Renal cortex interstitium (tissue), 11 donors: Measurements from ENCODE around the gene ARID4B. TPM values are rescaled to one million over a fixed set of nuclear protein-coding genes. Genes with fewer than 3 reads are reported as not detected.
"Not testable (repeated sequence)": the region's sequence is repeated elsewhere in the genome, so short reads cannot be mapped to it uniquely, and the experiment has no call there.

Source experiments
- DNase-seq, 11 donors: peaks; one replicate each; pipeline ENCODE4 v3.0.0-alpha.2; 2013; ENCODE audit warnings: low read depth in 9 of 11, low spot score in 4 of 11; ENCODE audit errors: extremely low read depth in 1 of 11
- polyA plus RNA-seq, 3 donors: library from polyadenylated mRNA; unstranded; fragments of 120-200 nt; gene quantifications; one replicate each; pipeline ENCODE4 v1.2.1, GENCODE V29; 2013; ENCODE audit not compliant: insufficient read length in 3 of 3

ARID4B gene
- polyA plus RNA-seq, 3 donors: 45.7 to 60.4 (median 51.2) TPM

- DNase-seq: no peak
Observed at GRCh38 chr1:235211517-235211916, 116.5 kb downstream of the ARID4B start.

GRCh38 chr1:235207209-235207565, 120.8 kb downstream of the ARID4B start:
- DNase-seq: no peak

- no peak for DNase-seq
Observed at GRCh38 chr1:235206533-235207208, 121.3 kb downstream of the ARID4B start.

GRCh38 chr1:235205687-235206086, 122.3 kb downstream of the ARID4B start:
- DNase-seq: no peak

- no peak for DNase-seq
Observed at GRCh38 chr1:235203428-235203827, 124.6 kb downstream of the ARID4B start.

- DNase-seq: not testable (repeated sequence)
Observed at GRCh38 chr1:235202447-235202846, 125.5 kb downstream of the ARID4B start.

- DNase-seq: peak in 3 of 11 donors; percentile 2 to 7 (median 3)
Observed at GRCh38 chr1:235199441-235199840, 128.5 kb downstream of the ARID4B start.

- DNase-seq: no peak
Observed at GRCh38 chr1:235190431-235190830, 137.5 kb downstream of the ARID4B start.

GRCh38 chr1:235187316-235187715, 140.7 kb downstream of the ARID4B start:
- no peak for DNase-seq

GRCh38 chr1:235181561-235182245, 146.3 kb downstream of the ARID4B start:
- no peak for DNase-seq

GRCh38 chr1:235180916-235181460, 147.0 kb downstream of the ARID4B start:
- no peak for DNase-seq

GRCh38 chr1:235176486-235176885, 151.5 kb downstream of the ARID4B start:
- no peak for DNase-seq

GRCh38 chr1:235169986-235170385, 158.0 kb downstream of the ARID4B start:
- no peak for DNase-seq

GRCh38 chr1:235168375-235168774, 159.6 kb downstream of the ARID4B start:
- no peak for DNase-seq

GRCh38 chr1:235161685-235162327, 166.2 kb downstream of the ARID4B start:
- peak in 1 of 11 donors; percentile 1 for DNase-seq

- peak; percentile 78 to 90 (median 87) for DNase-seq
Observed at GRCh38 chr1:235160957-235161684, 166.9 kb downstream of the ARID4B start, which contains the start of gene RBM34. Gene RBM34 (minus strand): TSS chr1:235161250. CDS start chr1:235161226, 24 bp downstream.

- peak in 4 of 11 donors; percentile 15 to 44 (median 31) for DNase-seq
Observed at GRCh38 chr1:235160383-235160956, 167.5 kb downstream of the ARID4B start.

- DNase-seq: not testable (repeated sequence)
Observed at GRCh38 chr1:235159930-235160329, 168.0 kb downstream of the ARID4B start.

- not testable (repeated sequence) for DNase-seq
Observed at GRCh38 chr1:235159284-235159683, 168.7 kb downstream of the ARID4B start.
